ENCODE results near the gene BTRC.

BTRC gene

DNA sequence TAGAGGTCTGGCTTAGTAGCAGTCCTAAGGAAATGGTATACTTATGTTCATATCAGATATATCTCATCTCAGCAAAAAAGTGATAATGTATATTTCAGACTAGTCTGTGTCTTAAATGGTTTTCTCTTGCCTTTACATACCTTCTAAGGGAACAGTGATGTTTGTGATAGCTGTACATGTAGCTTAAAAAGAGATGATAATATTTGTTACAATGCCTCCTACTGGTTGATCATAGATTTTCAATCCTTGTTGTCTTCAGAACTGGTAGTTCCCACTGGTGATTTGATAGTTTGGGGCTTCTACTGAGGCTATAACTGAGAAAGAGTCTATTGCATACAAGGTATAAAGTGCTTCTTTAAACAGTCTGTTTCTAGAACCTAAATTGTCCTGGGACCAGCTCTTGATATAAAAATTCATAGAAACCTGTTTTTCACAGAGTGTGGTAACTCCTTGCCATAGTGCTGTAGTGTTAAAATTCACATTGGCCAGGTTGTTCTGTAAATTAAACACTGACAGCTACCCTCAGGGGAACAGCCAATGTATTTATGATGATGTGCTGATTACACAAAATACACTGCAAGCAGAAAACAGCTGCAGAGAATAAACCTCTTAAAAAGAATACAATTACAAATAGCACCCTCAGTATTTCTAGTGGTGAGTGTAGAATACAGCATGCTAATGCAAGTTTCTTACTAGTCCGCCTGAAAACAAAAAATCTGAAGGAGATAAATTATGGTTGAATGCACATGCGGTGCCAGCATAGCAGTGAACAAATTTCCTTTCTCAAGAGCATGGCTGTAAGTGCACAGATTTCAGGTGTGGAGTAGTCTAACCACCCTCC, 90.3 kb downstream of the BTRC start:
- no peak for DNase-seq (ENCODE audit: low read depth)

- no peak for DNase-seq (ENCODE audit: low read depth)
These were observed 92.1 kb downstream of the BTRC start for GRCh38 chr10:101446071-101446470.

DNA sequence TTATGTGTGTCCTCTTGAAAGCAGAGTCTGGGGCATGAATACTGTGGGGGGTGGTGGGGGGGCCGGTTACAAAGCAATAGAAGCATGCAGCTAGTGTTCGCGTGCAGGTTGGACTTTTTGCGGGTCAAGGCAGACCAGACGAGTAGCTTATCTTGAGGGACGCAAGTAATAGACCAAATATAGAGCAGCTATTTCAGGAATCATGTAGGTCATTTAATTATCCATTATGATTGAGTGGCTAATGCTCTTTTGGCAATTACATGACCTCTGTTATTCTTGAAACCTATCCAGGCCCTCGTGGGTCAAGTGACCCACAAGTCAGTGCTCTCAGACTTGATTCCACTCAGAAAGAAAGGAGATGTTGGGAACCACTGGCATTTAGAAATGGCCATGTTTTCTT, 93.0 kb downstream of the BTRC start:
- DNase-seq (ENCODE audit: low read depth), result no peak

DNA sequence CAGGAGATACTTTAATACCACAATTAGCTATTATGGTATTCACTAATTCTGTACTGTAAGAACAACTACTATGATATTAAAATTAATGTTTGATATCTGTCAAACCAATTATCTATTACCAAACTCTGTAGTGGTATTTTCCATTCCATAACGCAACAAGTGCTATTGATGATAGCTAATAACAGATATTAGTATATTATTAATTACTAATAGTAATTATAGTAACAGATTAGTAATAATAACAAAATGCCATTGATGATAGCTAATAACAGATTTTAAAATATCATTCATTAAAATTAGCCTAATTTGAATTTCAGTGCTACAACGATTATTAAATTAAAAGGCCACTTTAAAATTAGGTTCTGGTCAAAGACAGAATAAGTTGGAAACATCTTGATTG, 93.5 kb downstream of the BTRC start:
- no peak for DNase-seq (ENCODE audit: low read depth)

- DNase-seq (ENCODE audit: low read depth), result no peak
These were observed 96.5 kb downstream of the BTRC start for GRCh38 chr10:101450277-101451080.

DNA sequence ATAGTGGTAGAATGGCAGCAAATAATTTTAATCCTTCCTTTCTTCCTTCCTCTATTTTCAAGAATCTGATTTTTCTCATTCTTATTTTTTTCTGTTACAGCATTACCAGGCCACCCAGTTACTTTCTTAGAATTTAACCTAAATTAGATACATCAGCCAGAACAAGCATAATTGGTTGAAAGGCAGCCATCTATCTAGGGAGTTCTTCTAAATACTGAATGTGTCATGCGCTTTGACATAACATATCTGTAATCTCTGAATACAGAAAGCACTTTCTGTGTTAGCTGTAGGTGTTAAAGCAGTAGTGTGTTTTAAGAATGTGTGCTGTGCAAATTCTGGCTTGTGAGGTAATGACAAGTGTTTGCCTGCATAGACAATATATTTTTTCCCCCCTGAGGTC, 97.3 kb downstream of the BTRC start:
- DNase-seq (ENCODE audit: low read depth), result no peak

DNA sequence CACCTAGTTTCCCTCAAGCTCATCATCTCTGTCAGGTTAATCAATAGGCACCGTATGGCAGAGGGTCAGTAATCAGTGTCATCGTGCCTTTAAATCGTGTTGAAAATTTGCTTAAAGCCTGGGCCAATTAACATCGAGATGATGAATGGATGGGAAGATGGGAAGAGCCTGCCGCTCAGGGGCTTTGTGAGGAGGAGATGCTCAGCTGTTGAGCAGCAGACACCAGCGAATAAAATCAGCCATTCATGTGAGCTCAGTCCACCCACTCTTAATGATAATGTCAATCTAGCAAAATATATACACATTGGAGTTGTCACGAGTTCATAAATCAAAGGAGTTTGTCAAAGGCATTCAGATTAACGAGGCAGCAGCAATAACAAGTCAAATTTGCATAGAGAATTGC, 97.7 kb downstream of the BTRC start:
- no peak for DNase-seq (ENCODE audit: low read depth)

DNA sequence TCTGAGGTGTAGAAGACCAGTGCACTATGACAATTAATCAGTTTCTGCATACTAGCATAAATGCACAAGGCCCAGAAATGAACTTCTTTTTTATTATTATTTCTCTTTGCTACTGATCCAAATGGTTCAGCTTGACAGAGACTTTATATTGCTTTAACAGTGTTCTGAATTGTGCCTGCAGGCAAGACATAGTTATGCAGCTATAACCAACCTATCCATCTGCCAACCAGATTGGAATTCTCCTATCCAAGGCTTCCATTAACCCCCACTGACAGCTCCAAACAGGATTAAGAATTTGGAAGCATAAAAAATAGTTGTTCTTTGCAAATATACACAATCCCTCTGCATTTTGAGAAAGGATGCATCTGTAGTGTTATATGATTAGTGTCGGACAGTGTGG, 98.2 kb downstream of the BTRC start:
- no peak for DNase-seq (ENCODE audit: low read depth)

GRCh38 chr10:101452593-101452992, 98.6 kb downstream of the BTRC start:
- DNase-seq (ENCODE audit: low read depth), result no peak

DNA sequence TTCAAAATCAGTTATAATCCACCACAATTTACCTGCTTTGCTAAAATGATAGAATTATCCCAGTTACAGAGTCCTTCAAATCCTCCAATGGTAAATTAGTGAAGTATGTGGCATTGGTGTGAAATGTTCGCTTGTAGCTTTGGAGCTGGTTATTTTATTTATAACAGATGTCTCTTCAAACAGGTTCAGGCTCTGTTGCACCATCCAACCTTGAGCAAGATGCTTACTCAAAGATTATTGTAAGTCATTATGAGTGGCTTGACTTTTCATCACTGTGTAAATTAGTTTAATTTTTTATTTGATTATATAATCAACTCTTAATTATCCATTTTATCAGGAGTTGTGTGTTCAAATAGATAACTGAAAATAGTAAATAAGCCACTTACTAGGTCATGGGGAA, 99.4 kb downstream of the BTRC start:
- no peak for DNase-seq (ENCODE audit: low read depth)

DNA sequence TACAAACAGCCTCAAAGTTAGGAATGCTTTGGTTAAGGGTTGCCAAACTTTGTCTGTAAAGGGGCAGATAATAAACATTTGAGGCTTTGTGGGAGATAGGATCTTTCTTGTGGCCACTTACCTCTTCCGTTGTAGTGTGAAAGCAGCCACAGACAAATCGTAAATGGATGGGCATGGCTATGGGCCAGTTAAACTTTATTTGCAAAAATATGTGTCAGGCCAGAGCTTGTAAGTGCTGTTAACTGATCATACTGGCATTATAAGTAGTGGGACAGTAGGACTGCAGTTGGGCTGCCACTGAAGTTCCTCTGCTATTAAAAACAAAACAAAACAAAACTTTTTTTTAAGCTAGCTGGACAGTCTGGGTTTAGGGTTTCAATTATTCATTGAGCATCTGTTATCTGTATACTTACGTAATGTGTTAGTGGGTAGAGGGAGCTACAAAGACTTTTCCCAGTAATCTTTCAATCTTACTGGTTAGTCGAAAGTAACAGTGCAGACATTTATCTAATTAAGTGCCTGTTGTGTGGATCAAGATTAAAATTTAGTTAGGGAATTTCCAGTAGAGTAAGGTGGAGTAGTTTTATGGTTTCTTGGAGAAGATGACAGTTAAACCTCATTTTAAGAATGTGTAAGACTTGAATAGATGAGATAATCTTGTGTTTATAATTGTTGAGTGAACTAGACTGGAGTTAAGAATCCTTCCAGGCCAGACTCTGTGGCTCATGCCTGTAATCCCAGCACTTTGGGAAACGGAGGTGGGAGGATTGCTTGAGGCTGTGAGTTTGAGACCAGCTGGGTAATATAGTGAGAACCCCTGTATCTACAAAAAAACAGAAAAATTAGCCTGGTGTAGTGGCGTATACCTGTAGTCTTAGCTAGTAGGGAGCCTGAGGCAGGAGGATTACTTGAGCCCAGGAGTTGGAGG, 100.1 kb downstream of the BTRC start:
- no peak for DNase-seq (ENCODE audit: low read depth)

GRCh38 chr10:101458869-101459268, 104.9 kb downstream of the BTRC start:
- no peak for DNase-seq (ENCODE audit: low read depth)

- DNase-seq (ENCODE audit: low read depth), result no peak
These were observed 110.1 kb downstream of the BTRC start for GRCh38 chr10:101464082-101464481.

GRCh38 chr10:101464599-101464998, 110.6 kb downstream of the BTRC start:
- no peak for DNase-seq (ENCODE audit: low read depth)

DNA sequence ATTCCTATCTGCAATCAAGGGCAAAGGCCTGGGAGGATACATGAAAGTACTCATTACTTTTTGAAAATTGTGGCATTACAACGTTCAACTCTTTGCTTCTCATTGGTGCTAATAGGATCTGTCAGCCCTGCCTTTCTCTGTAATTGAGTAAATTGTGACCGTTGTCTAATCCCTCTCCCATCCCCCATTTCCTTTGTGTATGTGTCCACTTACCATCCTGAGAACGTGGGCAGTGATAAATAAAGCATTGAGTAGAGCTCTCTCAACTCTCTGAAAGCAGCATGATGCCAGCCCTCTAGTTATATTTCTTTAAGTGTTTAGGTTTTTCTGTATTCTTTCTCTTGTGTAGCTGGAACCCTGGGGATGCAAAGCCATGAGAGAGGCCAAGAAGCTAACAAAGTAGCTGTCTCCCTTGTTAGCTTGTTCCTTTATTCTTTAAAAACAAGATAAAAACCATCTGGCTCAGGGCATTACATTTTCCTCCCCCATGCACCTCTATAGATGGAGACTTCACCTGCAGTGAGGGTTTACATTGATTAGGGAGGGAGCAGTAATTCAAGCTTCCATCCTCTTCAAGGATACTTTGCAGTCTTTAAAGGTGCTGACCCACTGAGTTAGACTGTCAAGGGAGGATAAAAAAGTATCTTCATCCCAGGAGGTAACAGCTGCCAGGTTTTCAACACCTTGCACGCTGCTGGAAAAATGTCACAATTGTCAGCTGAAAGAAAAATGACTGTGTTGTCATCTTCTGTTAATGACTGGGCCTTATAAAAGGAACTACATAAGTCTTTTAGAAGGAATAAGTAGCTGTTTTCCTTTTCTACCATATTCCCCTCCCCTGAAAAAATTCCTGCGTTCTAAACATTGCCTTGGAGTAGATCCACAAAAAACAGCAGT, 112.3 kb downstream of the BTRC start:
- no peak for DNase-seq (ENCODE audit: low read depth)

DNA sequence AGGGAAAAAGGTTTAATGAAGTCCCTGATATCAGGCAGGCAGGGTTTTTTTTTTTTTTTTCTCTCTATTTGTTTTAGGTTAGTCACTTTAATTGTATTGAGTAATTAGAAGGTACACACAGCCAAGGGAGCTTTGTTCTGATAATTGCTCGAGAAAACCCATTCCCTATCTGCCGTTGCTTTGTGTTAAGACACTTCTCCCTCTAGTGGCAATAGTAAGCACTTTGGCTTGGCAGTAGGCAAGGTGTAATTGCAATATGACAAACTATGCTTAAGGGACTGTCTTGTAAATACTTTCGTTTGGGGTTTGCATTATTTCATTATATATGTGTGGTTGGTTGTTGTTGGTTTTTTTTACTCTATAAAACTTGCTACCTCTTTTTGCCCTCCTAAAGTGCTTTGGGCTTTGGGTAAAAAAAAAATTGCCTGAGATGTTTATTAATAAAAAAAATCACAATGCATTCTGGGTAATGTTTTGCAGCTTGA, 113.4 kb downstream of the BTRC start:
- no peak for DNase-seq (ENCODE audit: low read depth)

- DNase-seq (ENCODE audit: low read depth), result no peak
These were observed 114.2 kb downstream of the BTRC start for GRCh38 chr10:101468159-101468558.

DNA sequence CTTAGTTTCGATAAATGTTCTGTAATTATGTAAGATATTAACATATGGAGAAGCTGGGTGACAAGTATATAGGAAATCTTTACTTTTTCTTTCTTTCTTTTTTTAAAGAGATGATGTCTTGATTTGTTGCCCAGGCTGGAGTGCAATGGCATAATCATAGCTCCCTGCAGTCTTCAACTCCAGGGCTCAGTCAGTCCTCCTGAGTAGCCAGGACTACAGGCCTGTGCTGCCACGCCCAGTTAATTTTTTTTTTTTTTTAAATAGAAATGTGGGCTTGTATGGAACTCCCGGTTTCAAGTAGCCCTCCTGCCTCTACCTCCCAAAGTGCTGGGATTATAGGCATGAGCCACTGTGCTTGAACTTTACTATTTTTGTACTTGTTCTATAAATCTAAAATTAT, 122.4 kb downstream of the BTRC start:
- DNase-seq (ENCODE audit: low read depth), result no peak

DNA sequence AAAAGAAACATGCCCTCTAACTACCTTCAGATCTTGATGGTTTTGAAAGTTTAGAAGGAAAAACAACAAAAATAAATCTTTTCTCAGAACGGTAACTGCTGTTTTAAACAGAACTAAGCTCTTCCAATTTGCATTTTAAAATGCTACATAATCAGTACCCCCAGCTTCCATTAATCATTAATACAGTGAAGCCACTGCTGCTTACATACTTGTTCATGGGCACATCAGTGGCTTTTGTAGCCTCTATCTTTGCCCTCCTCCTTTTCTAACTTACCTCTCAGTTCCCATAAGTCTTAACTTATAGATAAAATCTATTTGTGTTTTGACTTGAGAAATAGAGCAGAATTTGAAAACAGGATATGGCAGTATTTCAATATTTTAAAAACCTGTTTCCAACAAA, 125.0 kb downstream of the BTRC start:
- no peak for DNase-seq (ENCODE audit: low read depth)

GRCh38 chr10:101481256-101481655, 127.3 kb downstream of the BTRC start:
- no peak for DNase-seq (ENCODE audit: low read depth)

DNA sequence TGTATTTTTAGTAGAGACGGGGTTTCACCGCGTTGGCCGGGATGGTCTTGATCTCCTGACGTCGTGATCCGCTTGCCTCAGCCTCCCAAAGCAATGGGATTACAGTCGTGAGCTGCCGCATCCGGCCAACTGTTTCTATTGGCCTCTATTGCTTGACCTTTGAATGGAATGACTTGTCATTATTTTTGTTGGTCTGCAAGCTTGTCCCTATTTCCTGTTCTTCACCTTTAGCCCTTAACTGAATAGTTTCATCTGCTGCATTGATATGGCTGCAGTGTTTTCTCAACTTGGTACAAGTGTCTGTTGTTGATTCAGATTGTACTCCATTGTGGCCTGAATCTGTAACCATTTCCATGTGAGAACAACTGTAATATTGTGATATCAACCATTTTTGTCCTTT, 128.6 kb downstream of the BTRC start:
- no peak for DNase-seq (ENCODE audit: low read depth)
